Breast epithelium (tissue), 3 donors: ENCODE data around the gene BORCS8.

Source experiments
- POLR2A ChIP-seq: fragments of 450-650 bp; IDR thresholded peaks from one replicate; pipeline ENCODE4 v1.6.1; 2016; ENCODE audit warnings: antibody characterized with exemption, mild to moderate bottlenecking, moderate library complexity
- POLR2AphosphoS5 ChIP-seq, 3 donors: sonication (generic); formaldehyde crosslinking; IDR thresholded peaks; one replicate each; pipeline ENCODE4 v1.6.1; 2017; ENCODE audit warnings: antibody characterized with exemption in 3 of 3
- TF ChIP-seq, protein P1 (sequence below), 3 donors: fragments of 450-650 bp; IDR thresholded peaks; one replicate each; pipeline ENCODE4 v1.5.1; 2016 to 2017; ENCODE audit warnings: antibody characterized with exemption in 3 of 3, mild to moderate bottlenecking in 3 of 3, moderate library complexity in 3 of 3

DNA sequence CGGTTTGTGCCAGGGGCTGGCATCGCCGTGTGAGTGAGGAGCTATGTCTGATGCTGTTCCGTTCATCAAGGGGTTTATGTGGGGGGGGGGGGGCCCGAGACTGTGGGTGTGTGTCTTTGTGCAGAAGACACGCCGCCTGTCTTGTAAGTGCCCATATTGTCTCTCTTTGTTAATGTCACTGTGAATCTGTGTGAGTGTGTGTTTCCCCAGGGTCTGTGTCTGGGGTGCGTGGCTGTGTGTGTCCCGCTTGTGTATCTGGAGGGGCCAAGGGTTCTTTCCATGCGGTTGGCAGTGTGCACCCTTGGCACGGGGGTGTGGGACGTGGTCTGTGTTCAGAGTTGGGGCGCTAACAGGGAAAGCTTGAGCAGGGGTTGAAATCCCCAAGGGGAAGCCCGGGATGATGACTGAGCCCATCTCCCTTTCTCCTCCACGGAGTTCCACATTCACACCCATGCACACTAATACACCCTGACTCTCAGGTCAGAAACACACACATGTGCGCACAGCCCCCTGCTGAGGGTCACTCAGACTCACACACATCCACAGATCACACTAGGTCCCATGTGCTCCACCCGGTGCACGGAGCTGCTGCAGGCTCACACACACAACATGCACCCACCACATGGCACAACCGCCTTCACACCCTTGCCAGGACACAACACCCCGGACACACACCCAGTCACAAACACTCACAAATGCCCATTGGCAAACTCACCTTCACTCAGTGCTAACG is 21.6 kb upstream of the BORCS8 start:
- TF ChIP-seq, protein P1, sequence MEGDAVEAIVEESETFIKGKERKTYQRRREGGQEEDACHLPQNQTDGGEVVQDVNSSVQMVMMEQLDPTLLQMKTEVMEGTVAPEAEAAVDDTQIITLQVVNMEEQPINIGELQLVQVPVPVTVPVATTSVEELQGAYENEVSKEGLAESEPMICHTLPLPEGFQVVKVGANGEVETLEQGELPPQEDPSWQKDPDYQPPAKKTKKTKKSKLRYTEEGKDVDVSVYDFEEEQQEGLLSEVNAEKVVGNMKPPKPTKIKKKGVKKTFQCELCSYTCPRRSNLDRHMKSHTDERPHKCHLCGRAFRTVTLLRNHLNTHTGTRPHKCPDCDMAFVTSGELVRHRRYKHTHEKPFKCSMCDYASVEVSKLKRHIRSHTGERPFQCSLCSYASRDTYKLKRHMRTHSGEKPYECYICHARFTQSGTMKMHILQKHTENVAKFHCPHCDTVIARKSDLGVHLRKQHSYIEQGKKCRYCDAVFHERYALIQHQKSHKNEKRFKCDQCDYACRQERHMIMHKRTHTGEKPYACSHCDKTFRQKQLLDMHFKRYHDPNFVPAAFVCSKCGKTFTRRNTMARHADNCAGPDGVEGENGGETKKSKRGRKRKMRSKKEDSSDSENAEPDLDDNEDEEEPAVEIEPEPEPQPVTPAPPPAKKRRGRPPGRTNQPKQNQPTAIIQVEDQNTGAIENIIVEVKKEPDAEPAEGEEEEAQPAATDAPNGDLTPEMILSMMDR (IDR thresholded peaks at IDR 0.05), result no peak
- TF ChIP-seq POLR2AphosphoS5 (IDR thresholded peaks at IDR 0.05), result no peak
- TF ChIP-seq POLR2A, result no peak
